NCI-H82 treated with DMSO at 0.1 percent for 48 hours (cell line): Measurements from ENCODE around the gene MAML3.

Source experiments
- DNase-seq: peaks from one replicate; lab custom pipeline; 2025; ENCODE audit not compliant: unreplicated experiment; lab: John Stamatoyannopoulos, UW

The MAML3 gene

DNA sequence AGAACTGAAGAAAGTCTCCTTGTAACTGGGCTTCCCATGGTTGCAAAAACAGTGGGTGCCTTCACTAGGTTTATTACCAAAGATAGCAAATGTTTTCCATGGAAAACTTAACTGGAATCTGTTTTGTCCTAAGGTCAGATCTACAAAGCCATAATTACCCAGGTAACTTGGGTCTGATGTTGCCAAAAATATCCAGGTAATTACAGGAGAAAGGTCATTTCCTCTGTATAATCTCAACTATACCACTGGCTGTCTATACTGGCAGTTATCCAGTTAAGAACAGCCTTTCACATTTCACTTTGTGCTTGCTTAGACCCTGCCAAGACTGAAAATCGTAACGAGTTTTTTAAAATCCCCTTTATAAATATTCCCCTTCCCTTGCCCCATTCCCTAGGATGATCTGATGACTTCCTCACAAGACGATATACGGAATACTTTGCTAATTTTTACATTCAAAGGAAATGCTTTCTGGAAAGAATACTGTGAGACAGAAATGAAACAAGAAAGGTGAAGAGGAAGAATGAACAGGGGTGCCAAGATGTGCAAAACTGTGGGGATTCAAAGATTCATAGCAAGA lies 105.5 kb downstream of the MAML3 start:
- DNase-seq: no peak

DNA sequence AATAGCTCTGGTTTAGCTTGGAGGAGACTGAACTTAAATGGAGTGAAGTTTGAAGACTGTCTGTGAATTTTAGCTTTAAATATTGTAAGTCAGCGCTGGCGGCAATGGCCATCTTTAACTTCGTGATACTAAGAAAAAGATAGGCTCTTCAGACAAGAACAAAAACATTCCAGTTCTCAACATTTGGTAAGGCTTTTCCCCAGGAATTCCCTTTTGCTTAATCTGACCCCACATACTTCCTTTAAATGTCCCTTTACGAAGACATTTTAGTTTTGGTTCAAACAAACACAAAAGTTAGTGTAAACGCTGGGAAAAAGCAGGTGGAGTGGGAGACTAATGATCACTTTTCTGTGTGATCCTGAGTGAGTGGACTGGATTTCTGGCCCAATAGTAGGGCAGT lies 106.2 kb downstream of the MAML3 start:
- no peak for DNase-seq

- no peak for DNase-seq
These were observed 106.9 kb downstream of the MAML3 start for GRCh38 chr4:140047017-140047640.

DNA sequence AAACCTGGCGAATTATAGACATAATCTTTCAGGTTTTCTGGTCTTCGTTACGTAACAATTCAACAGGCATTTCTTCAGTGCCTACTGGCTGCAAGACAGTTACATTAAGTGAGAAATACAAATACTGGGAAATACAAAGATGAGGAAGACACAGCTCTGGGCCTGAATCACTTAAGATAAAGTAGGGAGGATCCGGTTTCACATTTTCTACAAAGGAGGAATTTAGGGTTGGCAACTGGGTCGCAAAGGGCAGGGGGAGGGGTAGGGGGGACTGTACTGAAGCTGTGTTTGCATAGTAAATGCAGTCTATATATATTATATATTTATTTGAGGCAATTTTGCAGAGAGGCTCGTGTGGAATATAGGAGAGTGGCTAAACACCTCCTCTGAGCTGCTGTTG lies 107.4 kb downstream of the MAML3 start:
- DNase-seq: no peak

DNA sequence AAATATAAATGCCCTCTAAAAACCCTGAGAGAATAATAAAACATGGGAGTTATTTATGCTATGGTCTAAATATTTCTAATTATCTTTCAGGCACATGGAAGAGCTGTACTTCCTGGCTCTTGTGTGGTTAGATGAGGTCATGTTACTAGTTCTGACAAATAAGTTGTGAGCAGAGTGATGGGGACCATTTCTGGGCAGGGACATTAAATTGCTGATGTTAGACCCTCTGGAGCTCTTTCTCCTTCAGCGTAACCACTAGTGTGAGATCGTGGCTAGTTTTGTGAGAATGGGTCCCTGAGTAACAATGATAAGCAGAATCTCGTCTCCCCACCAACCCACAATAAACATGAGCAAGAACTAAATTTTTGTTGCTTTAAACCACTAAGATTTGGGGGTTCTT lies 108.0 kb downstream of the MAML3 start:
- no peak for DNase-seq

DNA sequence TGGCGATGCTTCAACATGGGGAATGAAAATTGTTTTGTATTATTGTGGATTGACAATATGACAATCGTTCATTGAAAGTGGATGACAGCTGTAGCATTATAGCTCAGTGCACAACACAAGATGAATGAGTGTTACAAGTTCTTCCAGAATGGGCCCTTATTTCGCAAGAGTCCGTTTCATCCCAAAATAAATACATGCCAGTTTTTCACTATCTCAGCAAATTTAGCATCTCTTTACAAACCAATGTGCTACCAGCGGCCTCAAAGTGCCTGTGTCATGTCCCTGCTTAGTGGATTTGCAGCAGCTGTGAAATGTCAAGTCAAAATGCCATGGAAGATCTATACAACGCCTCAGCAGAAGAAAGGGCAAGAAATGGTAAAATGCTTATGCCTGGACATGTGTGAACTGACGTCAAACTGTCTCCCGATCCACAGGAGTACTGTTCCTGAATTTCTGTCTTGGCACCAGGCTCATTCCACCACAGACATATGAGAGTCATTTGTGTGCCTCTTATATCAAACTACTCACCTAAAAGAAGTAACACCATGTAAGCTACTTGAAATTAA lies 109.6 kb downstream of the MAML3 start:
- DNase-seq: no peak

- DNase-seq: no peak
These were observed 111.3 kb downstream of the MAML3 start for GRCh38 chr4:140042634-140043033.

GRCh38 chr4:140038031-140038533 lies 115.9 kb downstream of the MAML3 start:
- DNase-seq: no peak

DNA sequence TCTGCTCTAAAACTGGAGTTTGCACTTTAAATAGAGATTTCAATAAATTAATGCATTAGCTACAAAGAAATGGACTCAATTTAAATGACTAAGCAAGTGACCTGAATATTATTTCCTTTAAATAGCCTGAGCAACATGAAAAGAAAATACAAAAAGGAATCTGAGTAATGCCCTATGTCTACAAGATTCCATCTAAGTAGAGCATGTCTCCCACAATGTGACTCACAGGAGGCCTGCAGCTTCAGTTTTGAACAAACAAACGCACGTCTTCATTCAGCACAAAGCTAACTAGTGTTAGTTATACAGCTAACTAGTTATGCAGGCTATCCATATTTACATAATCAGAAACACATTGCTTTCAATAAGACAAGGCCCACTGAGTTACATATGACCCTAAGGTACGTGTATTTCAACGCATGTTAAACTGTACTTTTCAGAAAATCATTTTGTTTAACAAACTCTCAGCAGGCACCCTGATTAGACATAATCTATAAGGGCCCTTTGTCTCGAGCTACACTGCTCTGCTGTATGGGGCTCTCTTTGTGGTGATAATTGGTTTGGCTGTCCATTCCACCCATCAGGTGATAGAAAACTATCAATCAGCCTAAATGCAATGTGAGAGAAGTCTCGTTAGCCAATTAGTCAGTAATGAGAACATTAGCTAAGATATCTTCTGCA lies 116.5 kb downstream of the MAML3 start:
- no peak for DNase-seq

GRCh38 chr4:140031706-140032105 lies 122.3 kb downstream of the MAML3 start:
- no peak for DNase-seq

DNA sequence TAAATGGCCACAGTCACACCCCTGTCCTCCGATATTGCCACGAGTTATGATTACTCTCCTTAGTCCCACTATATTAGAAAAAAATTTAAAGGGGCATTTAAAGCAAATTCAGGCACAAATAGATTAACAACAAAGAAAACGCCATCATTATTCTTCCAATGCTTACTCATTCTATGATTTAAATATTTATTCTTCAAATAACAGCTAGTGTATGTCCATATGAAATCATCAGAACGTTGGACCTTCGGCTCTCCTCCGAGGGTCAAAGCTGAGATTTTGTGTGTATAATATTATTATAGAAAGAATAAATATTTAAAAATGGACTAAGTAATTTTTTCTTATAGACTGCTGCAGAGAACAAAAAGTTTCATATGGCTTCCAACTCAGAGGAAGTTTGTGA lies 122.9 kb downstream of the MAML3 start:
- no peak for DNase-seq

DNA sequence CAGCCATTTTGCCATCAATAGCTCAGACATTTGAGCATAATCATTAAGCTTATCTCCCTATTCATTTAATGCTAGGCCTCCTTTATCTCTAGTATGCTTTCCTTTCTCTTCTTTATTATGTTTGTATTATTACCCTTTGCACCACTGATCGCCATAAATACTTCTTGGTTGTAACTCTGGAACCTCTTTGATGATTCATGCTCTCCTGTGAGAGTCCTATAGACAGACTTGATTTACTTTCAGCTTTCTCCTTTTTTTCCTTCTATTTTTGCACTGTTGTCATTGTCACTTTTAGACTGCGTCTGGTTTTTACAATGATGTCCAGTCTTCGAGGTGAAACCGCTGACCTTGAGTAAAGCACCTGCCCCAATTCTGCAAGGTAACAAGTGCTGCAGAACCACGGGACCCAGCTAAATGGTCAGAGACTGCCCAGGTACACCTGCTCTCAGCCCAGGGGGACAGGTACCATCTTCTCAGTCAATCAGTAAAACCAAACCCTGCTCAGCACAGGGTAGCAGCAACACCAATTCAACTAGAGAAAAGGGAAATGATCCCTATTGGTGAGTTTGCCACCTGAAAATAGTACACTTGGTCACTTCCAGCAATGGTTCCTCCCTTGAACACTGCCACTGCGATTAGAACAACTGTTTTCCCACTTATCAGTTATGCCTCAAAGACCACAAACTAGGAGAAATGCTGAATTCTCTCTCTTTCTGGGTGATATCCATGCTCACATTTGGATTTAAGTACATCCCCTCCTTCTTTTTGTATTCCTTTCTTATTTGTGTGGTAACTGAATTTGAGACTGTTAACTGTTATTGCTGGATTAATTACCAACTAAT lies 125.1 kb downstream of the MAML3 start:
- no peak for DNase-seq

DNA sequence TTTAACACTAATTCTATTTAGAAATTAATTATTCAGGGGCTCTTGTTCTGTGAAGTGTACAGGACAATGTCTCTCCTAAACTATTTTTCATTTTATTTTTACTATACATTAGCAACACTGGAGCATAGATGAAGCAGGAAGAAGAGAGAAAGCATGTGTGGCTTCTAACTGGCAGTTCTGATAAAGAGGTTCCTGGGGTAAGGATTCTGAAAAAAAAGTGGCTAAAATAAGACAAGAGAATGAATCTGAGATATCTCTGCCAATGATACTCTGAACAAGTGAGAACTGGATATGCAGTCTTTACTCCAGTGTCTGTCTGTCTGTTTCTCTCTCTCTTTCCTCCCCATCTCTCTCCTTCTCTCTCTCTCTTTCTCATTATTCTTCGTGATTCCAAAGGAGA lies 125.9 kb downstream of the MAML3 start:
- DNase-seq: no peak

GRCh38 chr4:140027101-140027500 lies 126.9 kb downstream of the MAML3 start:
- DNase-seq: no peak

DNA sequence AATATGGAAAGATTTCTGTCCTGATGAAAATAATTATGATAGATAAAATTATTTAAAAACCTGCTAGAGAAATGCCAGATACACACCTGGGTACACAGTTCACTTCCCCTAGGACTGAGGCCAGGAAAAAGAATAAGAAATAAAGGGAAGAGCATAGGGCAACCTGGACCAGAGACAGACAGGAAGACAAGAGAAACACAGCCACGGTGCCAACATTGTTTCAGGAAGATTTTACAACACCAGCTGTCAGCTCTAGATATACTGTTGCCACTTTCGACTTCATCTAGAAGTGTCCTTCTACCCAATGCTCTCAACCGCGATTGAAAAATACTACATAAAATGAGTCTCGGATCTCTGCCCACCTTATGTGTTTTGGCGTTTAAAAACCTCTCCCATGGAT lies 128.5 kb downstream of the MAML3 start:
- no peak for DNase-seq

DNA sequence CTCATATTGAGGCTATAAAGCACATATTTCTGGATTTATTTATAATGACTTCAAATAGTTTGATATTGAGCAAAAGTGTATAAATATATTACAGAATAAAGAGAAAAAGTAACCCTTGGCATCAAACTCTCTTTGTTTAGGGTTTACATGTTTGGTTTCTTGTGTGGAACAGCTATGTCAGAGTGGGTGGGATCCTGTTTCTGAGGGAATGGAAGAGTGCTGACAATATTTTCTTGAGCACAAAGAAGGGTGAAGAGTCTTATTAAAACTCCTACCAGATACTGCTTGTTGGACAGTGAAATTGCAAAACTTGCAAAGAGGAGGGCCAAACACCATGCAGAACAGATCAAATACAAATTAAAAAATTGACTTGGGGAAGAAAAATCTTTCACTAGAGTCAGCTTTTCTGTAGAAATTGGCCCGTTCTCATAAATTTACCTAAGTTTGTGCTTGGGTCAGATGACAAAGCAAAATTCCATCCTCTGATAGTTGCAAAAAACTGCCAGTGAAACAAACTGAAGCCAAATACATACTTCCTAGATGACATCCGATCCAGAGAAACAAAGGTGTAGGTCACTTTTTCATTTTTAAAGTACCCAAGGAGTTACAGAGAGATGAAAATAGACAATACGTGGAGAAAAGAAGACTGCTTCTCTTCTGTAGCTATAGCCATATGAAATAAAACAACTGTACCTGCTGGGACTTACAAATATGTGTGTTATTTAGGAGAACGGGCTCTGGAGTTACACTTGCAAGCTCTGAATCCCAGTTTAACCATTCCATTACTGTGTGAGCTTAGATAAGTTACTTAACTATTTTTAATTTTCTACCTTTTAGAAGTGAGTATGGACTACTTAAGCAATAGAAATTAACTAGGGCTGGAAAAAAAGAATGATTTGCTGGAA lies 133.3 kb downstream of the MAML3 start:
- no peak for DNase-seq

DNA sequence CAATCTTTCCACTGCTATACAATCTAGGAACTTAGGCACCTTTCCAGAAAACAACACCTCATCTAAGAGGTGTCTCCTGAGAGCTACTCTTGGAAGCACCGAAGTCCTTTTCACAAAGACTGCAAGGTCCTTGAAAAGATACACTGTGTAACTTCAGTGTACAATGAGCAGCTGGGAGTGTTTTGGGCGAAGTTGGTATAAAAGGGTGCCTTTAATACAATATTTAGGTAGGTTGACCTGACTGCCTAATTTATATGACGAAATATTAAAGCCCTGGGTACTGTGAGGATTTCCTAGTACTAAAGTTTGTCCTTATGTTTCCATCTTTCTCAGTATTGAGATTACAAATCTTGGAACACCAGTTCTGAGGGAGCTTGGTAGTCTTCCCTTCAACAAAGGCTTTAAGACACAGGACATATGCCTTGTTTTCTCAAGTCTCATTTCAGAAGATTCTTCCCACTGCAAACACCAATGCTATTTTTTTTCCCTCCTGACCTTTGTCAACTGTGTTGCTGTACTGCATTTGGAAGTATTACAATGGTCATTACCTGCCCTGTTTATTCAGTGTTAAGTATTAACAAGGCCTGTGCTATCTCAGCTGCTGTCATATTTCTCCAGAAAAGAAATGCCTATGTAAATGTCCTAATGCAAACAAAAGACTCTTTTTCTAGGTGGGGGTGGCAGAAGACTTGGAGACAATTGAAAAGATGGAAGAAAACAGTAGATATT lies 134.2 kb downstream of the MAML3 start:
- DNase-seq: no peak

GRCh38 chr4:140018931-140019618 lies 134.9 kb downstream of the MAML3 start:
- DNase-seq: no peak

- DNase-seq: no peak
These were observed 139.7 kb downstream of the MAML3 start for GRCh38 chr4:140014284-140014683.
